ENCODE data around the gene CD2AP. TPM values are rescaled to one million over a fixed set of nuclear protein-coding genes. Genes with fewer than 3 reads are reported as not detected.

Gene CD2AP
- total RNA-seq, 2 experiments from 2014 or later, result 26.3 to 27.1 TPM

DNA sequence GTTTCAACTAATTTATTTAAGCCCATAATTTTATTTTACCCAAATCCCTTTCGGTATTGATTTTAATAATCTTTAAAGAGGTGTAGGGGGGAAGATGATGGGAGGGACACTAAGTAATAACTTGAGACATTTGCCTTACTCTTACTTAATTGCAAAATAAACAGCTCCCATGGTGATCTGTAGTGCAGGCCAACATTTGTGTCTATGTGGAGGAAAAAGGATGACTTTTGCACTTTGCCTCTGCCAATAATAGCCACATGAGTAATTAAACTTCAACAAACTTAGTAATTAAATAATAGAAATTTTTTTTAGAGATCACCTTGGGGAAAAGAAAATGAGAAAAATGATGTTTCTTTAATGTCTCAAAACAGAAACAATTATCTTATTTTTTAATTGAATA, 29.9 kb upstream of the CD2AP start:
- no peak overlapping the region for H3K27ac Mint-ChIP-seq
- POLR2A ChIA-PET, result no interaction called here
- CTCF ChIA-PET, result no interaction called here

DNA sequence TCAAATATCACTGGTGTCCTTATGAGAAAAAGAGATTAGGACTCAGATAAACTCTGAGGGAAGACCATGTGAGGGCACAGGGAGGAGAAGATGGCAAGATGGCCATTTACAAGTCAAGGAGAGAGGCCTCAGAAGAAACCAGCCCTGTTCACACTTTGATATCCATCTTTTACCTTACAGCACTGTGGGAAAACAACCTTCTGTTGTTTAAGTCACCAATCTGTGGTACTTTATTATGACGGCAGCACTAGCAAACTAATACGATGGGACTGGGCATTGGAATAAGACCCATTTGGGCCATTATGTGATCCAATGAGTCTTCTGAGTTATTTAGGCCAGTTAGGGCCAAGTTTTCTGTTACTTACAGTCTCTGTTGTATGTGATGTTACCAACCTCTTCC, 26.4 kb upstream of the CD2AP start:
- Mint-ChIP-seq H3K27ac (no peak overlapping the region), H3K9me3 (no peaks in the 10 kb centered on the region), H3K27me3 (no peaks in the 10 kb centered on the region), H3K4me1 (peaks cover 9% of the 10 kb centered on the region), H3K4me3 (no peak overlapping the region), H3K36me3 (ENCODE audit: low read depth) (no peaks in the 10 kb centered on the region)
- POLR2A ChIA-PET, result no interaction called here
- CTCF ChIA-PET, result no interaction called here
- DNase-seq, result no peak

More for the DNA sequence above, 29.9 kb upstream of the CD2AP start:
- Mint-ChIP-seq H3K4me3 (no peak overlapping the region), H3K27me3 (no peaks in the 10 kb centered on the region), H3K9me3 (no peaks in the 10 kb centered on the region), H3K4me1 (no peaks in the 10 kb centered on the region), H3K36me3 (ENCODE audit: low read depth) (no peaks in the 10 kb centered on the region)
- no peak for DNase-seq

DNA sequence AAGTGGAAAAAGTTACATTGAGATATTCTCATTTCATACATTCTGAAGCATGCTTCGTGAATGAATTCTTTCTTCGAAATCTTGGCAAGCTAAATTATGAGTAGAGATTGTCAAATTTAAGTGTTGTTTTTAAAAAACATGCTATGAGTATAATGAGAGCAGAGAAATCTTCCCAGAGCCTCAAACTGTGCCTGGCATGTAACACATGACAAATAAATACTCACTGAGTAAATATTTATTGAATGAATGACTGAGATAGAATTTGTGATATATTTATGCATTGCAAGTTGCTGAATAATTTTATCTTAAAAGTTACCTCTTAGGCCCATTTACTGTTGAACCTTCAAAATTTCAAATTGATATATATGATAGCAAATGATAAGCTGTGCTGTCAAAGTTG, 24.7 kb upstream of the CD2AP start:
- H3K27me3 Mint-ChIP-seq, result no peaks in the 10 kb centered on the region
- H3K4me3 Mint-ChIP-seq, result no peak overlapping the region
- DNase-seq, result no peak
- H3K27ac Mint-ChIP-seq, result no peak overlapping the region
- CTCF ChIA-PET, result no interaction called here
- POLR2A ChIA-PET, result no interaction called here
- H3K4me1 Mint-ChIP-seq, result peaks cover 9% of the 10 kb centered on the region
- no peaks in the 10 kb centered on the region for H3K36me3 Mint-ChIP-seq (ENCODE audit: low read depth)
- no peaks in the 10 kb centered on the region for H3K9me3 Mint-ChIP-seq

DNA sequence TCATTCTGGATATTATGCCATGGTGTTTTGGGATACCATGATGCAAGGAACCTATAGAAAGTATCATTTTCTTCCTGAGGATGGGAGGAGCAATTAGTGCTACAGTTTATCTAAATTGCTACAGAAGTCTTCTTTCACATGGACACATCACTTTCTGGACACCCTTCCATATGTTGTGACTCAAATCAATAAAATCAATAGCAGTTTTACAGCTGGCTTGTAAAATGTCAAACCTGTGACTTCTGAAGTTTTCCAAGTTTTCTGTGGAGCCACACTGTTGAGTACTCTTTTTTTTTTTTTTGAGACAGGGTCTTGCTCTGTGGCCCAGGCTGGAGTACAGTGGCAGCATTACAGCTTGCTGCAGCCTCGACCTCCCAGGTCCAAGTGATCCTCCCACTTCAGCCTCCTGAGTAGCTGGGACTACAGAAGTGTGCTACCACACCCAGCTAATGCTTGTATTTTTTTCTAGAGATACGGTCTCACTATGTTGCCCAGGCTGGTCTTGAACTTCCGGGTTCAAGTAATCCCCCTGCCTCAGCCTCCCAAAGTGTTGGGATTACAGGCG, 24.1 kb upstream of the CD2AP start:
- Mint-ChIP-seq H3K36me3 (ENCODE audit: low read depth) (no peaks in the 10 kb centered on the region), H3K4me3 (no peak overlapping the region), H3K4me1 (peaks cover 9% of the 10 kb centered on the region), H3K27ac (no peak overlapping the region), H3K9me3 (no peaks in the 10 kb centered on the region), H3K27me3 (no peaks in the 10 kb centered on the region)
- POLR2A ChIA-PET, result no interaction called here
- CTCF ChIA-PET, result interaction anchor here (0.7 kb wide), 1 partner anchor 342 kb away, joined by 6 read pairs; no protein-coding TSS in a partner anchor
- DNase-seq, result no peak

DNA sequence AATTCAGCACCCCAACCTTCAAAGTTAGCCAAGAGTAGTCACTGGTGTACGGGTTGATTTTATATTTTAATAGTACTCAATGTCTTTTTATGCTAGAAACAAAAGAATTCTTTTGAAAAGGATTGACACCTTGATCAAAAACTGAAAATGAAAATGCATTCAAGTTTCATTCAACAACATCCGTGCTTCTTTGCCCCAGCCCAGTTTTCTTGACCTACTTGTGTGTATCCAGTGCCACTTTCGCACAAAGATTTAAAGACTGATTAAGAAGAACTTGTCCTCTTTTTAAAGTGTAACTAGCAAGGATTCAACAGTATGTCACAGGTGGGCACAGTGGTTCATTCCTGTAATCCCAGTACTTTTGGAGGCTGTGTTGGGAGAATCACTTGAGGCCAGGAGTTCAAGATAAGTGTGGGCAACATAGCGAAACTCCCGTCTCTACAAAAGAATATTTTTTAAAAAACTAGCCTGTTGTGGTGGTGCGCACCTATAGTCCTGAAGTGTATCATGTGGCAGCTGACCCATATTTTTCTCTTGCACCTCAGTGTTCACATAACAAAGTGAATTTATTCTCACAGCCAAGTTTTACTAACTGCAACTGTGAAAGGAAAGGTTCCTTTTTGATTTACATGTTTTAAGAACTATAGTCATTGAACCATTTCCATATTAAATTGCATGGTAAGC, 22.7 kb upstream of the CD2AP start:
- H3K27me3 Mint-ChIP-seq, result peaks cover 2% of the 10 kb centered on the region

DNA sequence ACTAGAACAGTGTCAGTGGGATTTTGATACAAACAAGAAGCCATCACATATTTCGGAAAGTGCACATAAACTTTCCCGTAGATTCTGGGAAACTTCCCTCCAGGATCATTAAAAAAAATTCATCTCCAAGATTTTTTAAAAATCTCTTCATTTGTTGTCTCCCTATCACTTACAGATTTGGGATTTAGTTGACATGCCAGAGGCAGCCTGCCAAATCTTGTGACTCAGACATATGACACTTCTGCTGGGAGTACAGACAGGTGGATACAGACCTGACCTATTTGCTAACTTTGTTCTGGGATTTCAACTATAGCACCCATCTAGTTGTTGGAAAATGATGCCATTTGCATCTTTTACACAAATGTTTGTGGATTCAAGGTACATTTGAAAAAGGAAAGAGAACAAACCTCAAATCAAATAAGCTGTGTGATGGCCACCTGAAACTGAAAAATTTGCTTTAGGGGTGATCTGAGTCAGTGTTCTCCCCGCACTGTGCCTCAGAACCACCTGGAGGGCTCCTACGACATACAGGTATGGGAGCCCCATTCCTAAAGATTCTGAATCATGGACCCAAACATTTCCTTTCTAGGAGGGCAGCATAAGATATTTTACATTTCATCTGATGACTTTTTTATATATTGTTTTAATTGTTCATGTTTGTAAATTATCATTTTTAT, 21.9 kb upstream of the CD2AP start:
- Mint-ChIP-seq H3K4me1 (peaks cover 9% of the 10 kb centered on the region), H3K27me3 (peaks cover 2% of the 10 kb centered on the region), H3K27ac (no peak overlapping the region), H3K4me3 (no peak overlapping the region), H3K36me3 (ENCODE audit: low read depth) (no peaks in the 10 kb centered on the region), H3K9me3 (no peaks in the 10 kb centered on the region)
- POLR2A ChIA-PET, result interaction anchor here (1.4 kb wide), 1 partner anchor 22 kb away, joined by 5 read pairs; the partner anchor contains the start of gene CD2AP
- CTCF ChIA-PET, result no interaction called here
- no peak for DNase-seq

More for the DNA sequence above, 22.7 kb upstream of the CD2AP start:
- ChIA-PET POLR2A (no interaction called here), CTCF (no interaction called here)
- Mint-ChIP-seq H3K9me3 (no peaks in the 10 kb centered on the region), H3K4me3 (no peak overlapping the region), H3K4me1 (peaks cover 9% of the 10 kb centered on the region), H3K27ac (no peak overlapping the region), H3K36me3 (ENCODE audit: low read depth) (no peaks in the 10 kb centered on the region)
- no peak for DNase-seq

DNA sequence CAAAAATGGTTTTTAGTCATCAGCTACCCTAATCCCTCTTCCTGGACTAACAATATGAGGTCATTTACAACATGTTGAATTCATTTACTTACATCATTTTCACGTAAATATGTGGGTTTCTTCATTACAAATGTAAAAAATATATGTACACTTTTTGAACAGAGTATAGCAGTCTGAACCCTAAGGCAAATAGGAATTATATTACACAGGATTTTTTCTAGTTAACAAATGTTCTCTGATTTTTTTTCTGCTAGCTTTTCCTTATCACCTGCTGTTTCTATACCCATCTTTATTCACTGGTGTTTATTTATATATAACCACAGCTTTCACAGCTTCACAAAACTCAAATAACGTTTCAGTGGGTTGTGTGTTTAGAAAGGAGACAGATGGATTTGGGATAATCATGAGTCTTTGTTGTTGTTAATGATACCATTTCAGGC, 21.0 kb upstream of the CD2AP start:
- Mint-ChIP-seq H3K4me1 (peaks cover 9% of the 10 kb centered on the region), H3K36me3 (ENCODE audit: low read depth) (no peaks in the 10 kb centered on the region), H3K9me3 (no peaks in the 10 kb centered on the region), H3K27ac (no peak overlapping the region), H3K27me3 (peaks cover 3% of the 10 kb centered on the region), H3K4me3 (no peak overlapping the region)
- CTCF ChIA-PET, result no interaction called here
- DNase-seq, result no peak
- POLR2A ChIA-PET, result interaction anchor here (1.4 kb wide), 1 partner anchor 21 kb away, joined by 5 read pairs; the partner anchor contains the start of gene CD2AP

DNA sequence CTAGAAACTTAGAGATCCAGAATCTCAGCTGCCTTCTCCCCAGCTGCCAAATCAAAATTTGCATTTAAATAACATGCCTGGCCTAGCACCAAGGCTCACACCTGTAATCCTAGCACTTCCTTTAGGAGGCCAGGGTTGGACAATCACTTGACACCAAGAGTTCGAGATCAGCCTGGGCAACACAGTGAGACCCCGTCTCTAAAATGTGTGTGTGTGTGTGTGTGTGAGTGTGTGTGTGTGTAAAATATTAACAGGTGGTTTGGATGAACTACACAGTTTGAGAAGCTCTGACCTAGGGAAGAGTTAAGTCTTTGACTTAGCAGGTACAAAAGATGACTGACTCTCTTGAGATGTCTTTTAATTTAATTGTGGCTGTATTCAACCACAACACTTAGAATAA, 20.2 kb upstream of the CD2AP start:
- no peak overlapping the region for H3K27ac Mint-ChIP-seq
- no peak for DNase-seq
- H3K27me3 Mint-ChIP-seq, result peaks cover 3% of the 10 kb centered on the region
- H3K4me3 Mint-ChIP-seq, result no peak overlapping the region
- no peaks in the 10 kb centered on the region for H3K36me3 Mint-ChIP-seq (ENCODE audit: low read depth)
- ChIA-PET POLR2A (no interaction called here), CTCF (interaction anchor here (1.1 kb wide), 1 partner anchor 20 kb away, joined by 3 read pairs; the partner anchor contains the start of gene CD2AP)
- peaks cover 9% of the 10 kb centered on the region for H3K4me1 Mint-ChIP-seq
- H3K9me3 Mint-ChIP-seq, result no peaks in the 10 kb centered on the region

DNA sequence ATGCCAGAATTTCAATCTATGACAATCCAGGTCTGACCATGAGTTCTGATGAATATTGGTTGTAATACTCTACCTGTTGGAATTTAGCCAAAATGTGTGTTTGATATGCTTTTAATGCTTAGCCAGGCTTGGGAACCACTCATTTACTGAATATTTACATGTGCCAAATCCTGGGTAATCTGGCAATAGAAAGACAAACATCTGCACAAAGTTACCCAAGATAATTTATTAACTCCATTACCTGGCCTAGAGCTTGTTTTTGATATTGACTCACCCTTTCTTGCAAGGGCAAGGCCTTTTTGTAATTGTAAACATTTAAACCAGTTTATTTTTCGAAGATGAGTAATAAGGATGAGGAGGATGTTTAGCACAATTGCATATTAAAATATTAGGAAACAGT, 13.5 kb upstream of the CD2AP start:
- Mint-ChIP-seq H3K4me1 (no peaks in the 10 kb centered on the region), H3K4me3 (no peak overlapping the region), H3K27me3 (peaks cover 13% of the 10 kb centered on the region), H3K27ac (no peak overlapping the region), H3K36me3 (ENCODE audit: low read depth) (no peaks in the 10 kb centered on the region), H3K9me3 (no peaks in the 10 kb centered on the region)
- no peak for DNase-seq
- ChIA-PET CTCF (no interaction called here), POLR2A (no interaction called here)

DNA sequence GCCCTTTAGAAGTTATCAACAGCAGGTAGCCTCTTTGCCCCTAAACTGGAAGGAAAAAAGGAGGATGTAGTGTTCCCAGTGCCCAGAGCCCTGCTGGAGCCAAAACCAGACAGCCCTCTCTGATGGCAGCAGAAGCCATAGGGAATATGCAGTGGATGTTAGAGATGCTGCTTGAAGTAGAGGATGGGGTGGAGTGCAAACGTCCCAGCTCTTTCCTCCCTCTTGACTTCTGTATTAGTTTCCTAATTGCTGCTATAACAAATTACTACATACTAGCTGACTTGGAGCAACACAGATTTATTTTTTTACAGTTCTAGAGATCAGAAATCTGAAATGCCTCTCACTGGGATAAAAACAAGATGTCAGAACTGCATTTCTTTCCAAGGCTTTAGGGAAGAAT, 12.5 kb upstream of the CD2AP start:
- H3K36me3 Mint-ChIP-seq (ENCODE audit: low read depth), result no peaks in the 10 kb centered on the region
- H3K4me3 Mint-ChIP-seq, result no peak overlapping the region
- DNase-seq, result no peak
- H3K9me3 Mint-ChIP-seq, result peaks cover 2% of the 10 kb centered on the region
- ChIA-PET POLR2A (no interaction called here), CTCF (no interaction called here)
- H3K4me1 Mint-ChIP-seq, result no peaks in the 10 kb centered on the region
- peaks cover 20% of the 10 kb centered on the region for H3K27me3 Mint-ChIP-seq
- H3K27ac Mint-ChIP-seq, result no peak overlapping the region

DNA sequence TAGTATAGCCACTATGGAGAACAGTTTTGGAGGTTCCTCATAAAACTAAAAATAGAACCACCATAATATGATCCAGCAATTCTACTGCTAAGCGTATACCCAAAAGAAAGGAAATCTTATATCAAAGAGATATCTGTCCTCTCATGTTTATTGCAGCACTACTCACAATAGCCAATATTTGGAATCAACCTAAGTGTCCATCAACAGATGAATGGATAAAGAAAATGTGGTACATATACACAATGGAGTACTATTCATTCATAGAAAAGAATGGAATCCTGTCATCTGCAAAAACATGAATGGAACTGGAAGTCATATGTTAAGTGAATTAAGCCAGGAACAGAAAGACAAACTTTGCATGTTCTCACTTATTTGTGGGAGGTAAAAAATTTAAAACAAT, 5.7 kb upstream of the CD2AP start:
- DNase-seq, result no peak
- CTCF ChIA-PET, result no interaction called here
- H3K4me1 Mint-ChIP-seq, result peaks cover 3% of the 10 kb centered on the region
- no peak overlapping the region for H3K27ac Mint-ChIP-seq
- no peak overlapping the region for H3K4me3 Mint-ChIP-seq
- no peaks in the 10 kb centered on the region for H3K36me3 Mint-ChIP-seq (ENCODE audit: low read depth)
- POLR2A ChIA-PET, result no interaction called here
- H3K9me3 Mint-ChIP-seq, result peaks cover 2% of the 10 kb centered on the region
- peaks cover 29% of the 10 kb centered on the region for H3K27me3 Mint-ChIP-seq

DNA sequence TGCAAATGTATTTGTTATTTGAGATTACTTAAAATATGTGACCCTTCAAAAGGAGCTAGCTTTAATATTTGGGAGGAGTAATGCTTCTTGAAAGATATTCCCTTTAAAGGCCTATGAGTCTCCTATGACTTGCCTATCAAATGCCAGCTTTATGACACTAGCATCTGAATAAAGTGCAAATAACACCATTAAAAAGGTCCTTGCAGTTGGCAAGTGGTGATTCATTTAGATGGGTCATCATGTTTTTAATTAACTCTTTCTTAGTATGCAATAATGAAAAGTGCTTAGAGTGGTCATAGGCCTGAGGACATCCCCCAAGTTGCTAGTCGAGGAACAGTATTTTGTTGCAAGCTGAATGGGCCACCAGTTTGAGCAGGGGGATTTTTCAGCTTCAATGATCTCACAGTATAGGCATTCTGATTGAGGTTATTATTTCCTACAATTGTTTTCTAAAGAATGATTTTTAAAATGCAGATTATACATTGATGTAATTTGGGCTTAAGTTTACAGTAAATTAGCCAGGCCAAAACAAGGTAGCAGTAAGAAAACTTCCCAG, 3.7 kb upstream of the CD2AP start:
- H3K4me1 Mint-ChIP-seq, result peaks cover 8% of the 10 kb centered on the region

DNA sequence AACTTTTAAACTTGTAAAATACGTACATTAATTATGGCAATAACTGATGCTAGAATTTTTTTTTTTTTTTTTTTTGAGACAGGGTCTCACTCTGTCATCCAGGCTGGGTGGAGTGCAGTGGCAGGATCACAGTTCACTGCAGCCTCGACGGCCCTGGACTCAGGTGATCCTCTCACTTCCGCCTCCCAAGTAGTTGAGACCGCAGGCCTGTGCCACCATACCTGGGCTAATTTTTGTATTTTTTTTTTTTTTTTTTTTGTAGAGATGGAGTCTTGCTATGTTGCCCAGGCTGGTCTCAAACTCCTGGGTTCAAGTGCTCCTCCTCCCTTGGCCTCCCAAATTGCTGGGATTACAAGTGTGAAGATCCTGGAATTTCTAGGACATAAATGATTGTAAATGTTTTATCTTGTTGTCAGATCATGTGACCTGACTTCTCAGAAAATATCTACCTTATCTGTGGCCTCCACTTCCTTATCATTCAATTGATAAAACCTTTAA, 2.2 kb upstream of the CD2AP start:
- CTCF ChIA-PET, result no interaction called here
- POLR2A ChIA-PET, result no interaction called here
- peaks cover 22% of the 10 kb centered on the region for H3K4me1 Mint-ChIP-seq

More for the DNA sequence above, 3.7 kb upstream of the CD2AP start:
- H3K27me3 Mint-ChIP-seq, result peaks cover 26% of the 10 kb centered on the region
- H3K27ac Mint-ChIP-seq, result no peak overlapping the region
- CTCF ChIA-PET, result no interaction called here
- no peak overlapping the region for H3K4me3 Mint-ChIP-seq
- H3K36me3 Mint-ChIP-seq (ENCODE audit: low read depth), result peaks cover 3% of the 10 kb centered on the region
- DNase-seq, result no peak
- POLR2A ChIA-PET, result no interaction called here
- peaks cover 2% of the 10 kb centered on the region for H3K9me3 Mint-ChIP-seq

More for the DNA sequence above, 2.2 kb upstream of the CD2AP start:
- H3K27me3 Mint-ChIP-seq, result peaks cover 16% of the 10 kb centered on the region
- no peaks in the 10 kb centered on the region for H3K9me3 Mint-ChIP-seq
- H3K36me3 Mint-ChIP-seq (ENCODE audit: low read depth), result peaks cover 3% of the 10 kb centered on the region
- DNase-seq, result no peak
- no peak overlapping the region for H3K27ac Mint-ChIP-seq
- H3K4me3 Mint-ChIP-seq, result no peak overlapping the region
